Measurements from ENCODE around the gene GDPD1.
A peak's percentile ranks its signal among the peaks of the same experiment; 100 is the strongest.
"Not testable (repeated sequence)": the region's sequence is repeated elsewhere in the genome, so short reads cannot be mapped to it uniquely, and the experiment has no call there.

Gene GDPD1

DNA sequence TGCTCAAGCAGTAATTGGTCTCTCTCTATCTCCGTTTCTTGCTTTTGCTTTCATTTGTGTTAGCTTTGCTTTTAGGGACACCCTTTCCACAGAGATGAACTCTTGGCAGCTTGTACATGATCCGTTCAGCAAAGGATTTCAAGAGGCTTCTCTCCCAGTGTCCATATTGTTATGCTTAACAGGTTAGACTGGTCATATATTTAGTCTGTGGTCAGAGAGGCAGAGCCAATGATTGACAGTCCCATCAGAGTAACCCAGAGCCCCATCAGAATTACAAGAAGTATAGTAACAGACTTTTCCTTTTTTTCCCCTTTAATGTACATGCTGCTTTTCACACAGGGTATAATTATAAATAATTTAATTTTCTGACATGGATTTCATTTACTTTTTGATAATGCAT, 34.4 kb downstream of the GDPD1 start:
- no peak for DNase-seq

DNA sequence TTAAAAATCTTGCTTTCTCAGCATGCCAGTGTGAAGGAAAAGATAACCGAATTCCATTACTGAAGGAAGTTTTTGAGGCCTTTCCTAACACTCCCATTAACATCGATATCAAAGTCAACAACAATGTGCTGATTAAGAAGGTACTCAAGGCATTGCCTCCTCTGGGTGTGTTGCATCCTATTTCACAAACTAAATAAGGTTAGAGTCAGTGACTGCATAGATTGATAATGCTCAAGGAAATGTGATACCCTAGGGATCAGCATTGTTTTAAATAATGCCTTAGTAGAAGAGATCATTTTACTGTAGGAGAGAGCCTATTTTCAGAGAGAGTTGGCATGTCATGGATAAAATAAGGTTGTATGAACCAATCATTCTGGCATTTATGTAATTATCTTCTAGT, 36.8 kb downstream of the GDPD1 start:
- DNase-seq = no peak

DNA sequence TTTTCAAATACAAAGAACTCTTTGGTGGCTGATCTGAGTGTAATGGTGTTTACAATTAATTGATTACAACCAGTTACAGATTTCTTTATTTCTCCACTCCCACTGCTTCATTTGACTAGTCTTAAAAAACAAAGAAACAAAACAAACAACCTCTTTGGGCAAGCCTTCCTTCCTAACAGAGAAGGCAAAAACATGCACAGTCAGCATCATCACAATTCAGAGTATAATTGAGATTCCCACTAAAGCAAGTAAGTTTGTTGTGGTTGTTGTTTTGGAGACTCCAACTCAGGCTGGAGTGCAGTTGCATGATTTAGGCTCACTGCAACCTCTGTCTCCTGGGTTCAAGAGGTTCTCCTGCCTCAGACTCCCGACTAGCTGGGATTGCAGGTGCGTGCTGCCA, 40.4 kb downstream of the GDPD1 start:
- DNase-seq = no peak

DNA sequence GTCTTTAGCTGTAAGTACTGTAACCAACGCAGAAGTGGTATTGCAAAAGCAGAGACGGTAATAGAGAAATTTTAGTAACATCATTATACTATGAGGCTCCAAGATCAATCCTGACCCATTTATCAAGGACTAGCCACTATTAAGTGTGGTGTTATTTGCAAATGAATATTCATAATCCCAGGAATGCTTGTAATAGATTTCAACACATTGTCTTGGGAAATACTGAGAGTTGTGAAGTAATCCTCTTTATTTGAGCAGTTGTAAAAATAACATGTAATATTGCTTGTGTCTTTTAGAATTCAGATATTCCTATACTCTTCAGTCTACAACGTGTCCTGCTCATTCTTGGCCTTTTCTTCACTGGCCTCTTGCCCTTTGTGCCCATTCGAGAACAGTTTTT, 46.4 kb downstream of the GDPD1 start:
- DNase-seq = no peak

DNA sequence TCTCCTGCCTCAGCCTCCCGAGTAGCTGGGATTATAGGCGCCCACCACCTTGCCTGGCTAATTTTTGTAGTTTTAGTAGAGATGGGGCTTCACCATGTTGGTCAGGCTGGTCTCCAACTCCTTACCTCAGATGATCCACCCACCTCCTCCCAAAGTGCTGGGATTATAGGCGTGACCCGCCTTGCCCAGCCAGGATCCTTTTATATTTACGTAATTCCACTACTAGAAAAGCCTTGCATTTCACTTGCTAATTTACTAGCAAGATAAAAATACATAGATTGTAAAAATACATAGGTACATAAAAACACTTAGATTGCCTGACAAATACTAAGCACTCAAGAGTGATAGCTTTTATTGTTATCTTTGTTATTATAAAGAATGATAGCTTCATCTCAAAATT, 47.5 kb downstream of the GDPD1 start:
- DNase-seq = no peak

DNA sequence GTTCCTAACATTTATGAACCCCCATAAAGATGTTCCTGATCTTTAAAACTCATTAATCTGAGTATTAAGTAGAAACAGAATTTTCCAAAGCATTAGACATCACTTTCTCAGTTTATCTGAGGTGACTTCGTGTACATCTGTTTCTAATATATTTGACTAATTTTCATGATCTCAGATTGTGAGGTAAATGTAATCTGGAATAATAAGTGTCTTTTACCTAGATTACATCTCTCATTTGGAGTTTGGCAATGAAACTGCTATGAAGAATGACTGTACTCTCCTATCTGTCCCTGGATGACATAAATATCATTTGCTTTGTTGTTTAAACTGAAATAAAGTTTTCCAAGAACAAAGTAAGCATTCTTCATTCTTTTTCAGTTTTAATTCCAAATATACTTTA, 55.3 kb downstream of the GDPD1 start:
- no peak for DNase-seq

DNA sequence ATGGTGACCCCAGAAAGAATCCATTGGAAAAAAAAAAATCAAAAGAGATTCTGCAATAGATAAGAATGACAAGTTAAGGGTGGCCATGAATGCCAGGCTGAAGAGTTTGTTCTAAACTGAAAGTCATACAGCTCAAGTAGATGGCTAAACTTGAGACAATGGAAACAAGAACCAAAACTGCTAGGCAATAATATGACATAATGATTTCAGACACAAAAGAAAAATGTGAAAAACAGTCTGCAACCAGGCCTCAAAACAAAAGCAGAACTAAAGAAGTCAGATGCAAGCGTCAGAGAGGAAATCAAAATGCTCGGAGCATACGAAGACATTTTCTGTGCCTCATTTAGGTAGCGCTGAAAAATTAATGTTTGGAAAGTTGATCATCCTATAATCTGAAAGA, 56.7 kb downstream of the GDPD1 start:
- no peak for DNase-seq

DNA sequence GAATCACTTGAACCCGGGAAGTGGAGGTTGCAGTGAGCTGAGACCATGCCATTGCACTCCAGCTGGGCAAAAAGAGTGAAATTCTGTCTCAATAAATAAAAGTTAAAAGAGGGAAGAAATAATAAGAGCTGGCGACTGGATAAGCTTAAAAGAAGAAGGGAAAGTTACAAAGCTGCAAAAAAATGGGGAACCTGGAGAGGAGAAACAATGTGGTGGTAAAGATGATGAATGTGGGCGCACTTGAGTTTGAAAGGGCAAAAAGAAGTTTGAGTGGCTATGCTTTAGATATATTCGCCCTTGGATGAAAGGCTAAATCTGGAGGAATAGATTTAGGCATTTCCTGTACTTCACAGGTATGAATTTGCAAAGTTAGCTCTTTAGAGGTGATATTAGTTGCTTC, 58.1 kb downstream of the GDPD1 start:
- no peak for DNase-seq

DNA sequence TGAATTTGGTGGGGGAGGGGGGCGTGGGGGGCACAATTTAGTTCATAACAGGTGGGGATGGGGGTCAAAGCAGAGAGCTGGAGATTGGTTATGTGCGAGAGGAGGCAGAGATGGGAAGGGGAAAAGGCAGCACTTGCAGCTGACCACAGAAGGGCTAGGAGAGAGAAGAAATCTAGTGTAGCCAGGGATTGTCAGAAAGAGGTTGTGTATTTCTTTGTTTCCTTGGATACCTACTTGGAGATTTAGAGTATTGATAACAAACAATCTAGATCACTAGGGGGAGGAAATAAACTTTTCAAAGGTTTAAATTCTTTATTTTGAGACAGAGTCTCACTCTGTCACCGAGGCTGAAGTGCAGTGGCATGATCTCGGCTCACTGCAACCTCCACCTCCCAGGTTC, 64.0 kb downstream of the GDPD1 start:
- DNase-seq = no peak

DNA sequence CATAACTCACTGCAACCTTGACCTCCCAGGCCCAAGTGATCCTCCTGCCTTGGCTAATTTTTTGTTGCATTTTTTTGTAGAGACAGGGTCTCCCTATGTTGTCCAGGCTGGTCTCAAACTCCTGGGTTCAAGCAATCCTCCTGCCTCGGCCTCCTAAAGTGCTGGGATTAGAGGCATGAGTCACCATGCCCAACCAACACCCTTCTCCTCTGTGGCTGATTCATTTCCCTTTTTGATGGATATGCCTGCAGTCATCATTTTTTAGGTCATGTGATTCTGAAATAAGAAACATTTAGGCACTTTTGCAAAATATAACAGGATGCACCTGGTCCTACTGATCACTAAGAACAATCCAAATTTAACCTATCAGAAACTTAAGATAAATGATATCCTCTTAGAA, 67.1 kb downstream of the GDPD1 start:
- peak; percentile 5 for DNase-seq

DNA sequence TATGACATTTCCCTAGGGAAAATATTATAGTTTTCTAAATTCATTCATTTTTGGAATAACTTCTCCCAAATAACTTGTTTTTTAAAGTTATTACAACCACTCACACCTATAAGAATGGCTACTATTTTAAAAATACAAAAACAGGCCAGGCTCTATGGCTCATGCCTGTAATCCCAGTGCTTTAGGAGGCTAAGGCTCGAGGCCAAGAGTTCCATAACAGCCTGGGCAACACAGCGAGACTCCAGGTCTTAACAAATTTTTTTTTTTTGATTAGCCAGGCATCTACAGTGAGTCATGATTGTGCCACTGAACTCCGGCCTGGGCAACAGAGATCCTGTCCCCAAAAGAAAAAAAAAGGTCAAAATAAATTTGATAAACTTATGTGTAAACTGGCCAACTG, 67.6 kb downstream of the GDPD1 start:
- no peak for DNase-seq

DNA sequence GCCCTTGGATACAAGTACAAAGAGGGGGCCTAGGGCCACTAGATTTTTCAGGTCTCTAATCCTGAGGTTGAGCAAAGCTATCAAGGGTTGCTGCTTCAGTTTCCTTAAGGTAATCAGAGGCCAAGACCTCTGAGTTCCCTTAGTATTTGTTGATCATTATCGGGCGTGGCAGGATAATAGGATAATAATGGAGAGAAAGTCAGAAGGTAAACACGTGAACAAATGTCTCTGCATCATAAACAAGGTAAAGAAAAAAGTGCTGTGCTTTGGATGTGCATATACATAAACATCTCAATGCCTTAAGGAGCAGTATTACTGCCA, 69.6 kb downstream of the GDPD1 start:
- no peak for DNase-seq

DNA sequence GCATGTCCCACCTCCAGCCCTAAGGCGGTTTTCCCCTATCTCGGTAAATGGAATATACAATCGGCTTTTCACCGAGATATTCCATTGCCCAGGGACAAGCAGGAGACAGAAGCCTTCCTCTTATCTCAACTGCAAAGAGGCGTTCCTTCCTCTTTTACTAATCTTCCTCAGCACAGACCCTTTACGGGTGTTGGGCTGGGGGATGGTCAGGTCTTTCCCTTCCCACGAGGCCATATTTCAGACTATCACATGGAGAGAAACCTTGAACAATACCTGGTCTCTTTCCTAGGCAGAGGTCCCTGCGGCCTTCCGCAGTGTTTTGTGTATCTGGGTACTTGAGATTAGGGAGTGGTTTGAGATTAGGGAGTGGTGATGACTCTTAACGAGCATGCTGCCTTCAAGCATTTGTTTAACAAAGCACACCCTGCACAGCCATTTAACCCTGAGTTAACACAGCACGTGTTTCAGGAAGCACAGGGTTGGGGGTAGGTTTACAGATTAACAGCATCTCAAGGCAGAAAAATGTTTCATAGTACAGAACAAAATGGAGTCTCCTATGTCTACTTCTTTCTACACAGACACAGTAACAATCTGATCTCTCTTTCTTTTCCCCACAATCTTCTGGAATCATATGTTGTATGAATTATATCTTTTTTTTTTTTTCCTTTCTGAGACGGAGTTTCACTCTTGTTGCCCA, 70.1 kb downstream of the GDPD1 start:
- not testable (repeated sequence) for DNase-seq

DNA sequence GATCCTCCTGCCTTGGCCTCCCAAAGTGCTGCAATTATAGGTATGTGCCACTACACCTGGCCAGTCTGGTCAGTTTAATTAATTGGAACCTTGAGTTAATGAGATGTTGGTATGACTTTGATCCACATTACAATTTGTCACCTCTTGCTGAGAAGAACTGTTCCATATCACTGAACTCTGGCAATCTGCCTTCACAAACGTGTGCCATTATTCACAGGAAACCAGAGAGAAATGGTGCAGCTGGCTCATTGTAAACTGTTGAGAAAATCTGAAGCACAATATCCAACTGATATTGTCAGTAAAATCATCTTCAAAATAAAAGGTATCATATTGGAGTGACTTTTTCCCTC, 71.8 kb downstream of the GDPD1 start:
- no peak for DNase-seq

DNA sequence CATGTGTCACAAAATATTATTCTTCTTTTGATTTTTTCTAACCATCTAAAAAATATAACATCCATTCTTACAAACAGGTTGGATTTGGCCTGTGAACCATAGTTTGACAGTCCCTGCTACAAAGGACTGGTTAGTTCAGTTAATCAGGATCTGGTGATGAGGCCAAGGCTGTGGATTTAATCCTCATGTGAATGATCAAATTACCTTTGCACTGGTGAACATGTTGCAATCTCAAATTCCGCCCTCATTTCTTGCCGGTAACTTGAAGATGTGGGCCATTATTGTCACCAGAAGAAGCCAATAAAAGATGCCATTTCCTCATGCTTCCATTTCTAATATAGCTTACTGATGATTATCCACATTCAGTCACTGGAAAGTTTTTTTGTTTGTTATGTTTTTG, 75.9 kb downstream of the GDPD1 start:
- no peak for DNase-seq

DNA sequence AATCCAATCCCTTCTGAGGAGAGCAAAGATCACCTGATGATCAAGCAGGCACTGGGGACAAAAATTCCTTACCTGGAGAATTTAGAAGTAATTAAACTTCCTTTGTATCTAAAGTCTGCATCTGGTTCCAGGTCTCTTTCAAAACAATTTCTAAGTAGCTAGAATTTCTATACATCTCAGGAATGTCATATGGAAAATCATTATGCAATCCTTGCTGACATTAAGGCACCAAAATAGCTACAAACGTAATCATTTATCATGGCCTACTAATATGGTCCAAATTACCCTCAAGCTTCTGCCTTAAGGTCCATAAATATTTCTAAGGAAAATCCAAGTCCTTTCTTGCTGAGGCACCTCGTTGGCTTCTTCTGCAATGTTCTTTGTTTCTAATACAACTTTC, 78.2 kb downstream of the GDPD1 start:
- peak; percentile 26 for DNase-seq

DNA sequence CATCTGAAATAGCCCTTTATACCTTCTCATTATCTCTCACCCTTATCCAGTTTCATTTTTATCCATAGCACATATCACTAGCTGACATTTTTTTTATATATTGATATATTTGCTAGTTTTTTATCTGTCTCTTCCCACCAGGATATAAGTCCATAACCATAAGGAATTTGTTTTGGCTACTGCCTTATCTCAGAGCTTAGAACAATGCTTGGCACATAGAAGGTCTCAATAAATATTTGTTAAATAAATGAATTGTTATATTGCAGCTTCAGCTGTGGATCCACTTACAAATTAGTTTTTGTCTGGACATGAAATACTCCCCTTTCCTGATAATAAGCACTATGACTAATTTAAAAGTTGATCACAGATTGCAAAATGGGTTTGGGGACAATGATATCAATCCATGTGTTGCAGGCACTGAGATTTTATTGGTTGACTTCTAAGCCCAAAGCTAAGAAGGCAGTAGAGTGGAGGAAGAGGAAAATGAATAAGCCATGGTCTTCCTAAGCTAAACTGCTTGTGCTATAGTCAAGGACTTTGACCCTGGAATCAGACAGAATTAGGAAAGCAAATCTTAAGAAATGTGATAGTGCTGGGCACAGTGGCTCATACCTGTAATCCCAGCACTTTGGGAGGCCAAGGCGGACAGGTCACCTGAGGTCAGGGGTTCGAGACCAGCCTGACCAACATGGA, 79.2 kb downstream of the GDPD1 start:
- DNase-seq = no peak

DNA sequence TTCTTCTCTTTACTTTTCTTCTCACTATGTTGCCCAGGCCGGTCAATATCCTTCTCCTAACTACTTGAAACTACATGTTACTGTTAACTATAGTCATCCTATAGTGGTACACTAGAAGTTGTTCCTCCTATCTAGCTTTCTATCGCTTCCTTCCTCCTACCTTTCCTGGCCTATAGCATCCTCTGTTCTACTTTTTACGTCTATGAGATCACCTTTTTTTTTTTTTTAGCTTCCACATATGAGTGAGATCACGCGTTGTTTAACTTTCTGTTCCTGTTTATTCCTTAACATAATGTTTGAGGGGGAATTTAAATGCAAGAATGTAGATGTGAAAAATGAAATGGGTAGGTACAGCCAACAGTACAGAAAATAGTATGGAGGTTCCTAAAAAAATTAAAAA, 80.6 kb downstream of the GDPD1 start:
- DNase-seq = no peak

DNA sequence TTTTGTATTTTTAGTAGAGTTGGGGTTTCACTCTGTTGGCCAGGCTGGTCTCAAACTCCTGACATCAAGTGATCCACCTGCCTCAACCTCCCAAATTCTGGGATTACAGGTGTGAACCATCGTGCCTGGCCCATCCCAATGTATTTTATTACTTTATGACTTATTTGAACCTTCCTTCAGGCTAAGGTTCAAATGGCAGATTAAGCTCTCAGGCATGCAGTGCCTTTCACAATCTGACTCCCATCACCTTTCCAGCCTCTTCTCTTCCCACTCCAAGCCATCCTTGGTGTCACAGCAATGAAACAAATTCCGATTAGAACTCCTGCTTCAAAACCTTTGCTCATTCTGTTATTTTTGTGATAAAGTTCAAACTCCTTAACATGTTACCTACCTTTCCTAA, 84.5 kb downstream of the GDPD1 start:
- DNase-seq = no peak

DNA sequence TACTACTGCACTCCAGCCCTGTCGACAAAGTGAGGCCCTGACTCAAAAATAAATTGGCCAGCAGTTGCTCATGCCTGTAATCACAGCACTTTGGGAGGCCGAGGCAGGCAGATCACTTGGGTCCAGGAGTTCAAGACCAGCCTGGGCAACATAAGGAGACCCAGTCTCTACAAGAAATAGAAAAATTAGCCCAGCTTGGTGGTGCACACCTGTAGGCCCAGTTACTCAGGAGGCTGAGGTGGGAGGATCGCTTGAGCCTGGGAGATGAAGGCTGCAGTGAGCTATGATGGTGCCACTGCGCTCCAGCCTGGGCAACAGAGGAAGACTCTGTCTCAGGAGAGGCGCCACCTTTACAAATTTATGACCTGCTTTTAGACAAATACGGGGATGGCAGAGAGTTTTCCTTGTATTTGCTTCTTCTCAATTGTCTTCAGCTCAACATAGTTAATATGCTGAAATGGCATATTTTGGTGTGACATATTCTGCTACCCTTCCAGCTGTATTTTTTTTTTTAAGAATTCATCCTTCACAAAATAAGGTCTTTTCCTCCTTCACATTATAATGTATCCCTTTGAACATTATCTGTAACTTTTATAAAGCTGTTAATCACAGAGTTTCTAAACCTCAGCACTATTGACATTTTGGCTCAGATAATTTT, 90.1 kb downstream of the GDPD1 start:
- no peak for DNase-seq

DNA sequence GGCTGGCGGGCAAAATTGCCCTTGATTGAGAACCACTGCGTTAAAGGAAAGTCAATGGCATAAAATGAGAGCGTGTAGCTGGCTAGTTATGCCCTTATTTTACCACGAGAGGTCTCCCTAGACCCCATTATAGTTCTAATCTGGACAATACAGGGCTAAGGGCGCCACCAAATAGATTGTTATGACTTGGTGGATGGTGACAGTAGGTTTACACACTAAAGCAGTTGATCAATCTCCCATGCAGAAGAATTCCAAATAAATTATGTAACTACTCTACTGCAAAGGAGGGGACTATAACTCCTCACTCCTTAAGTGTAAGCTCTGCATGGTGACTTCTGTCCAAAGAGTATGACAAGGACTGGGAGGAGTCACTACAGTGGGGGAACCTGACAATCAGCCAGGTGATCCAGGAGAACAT, 90.7 kb downstream of the GDPD1 start:
- peak; percentile 64 for DNase-seq

DNA sequence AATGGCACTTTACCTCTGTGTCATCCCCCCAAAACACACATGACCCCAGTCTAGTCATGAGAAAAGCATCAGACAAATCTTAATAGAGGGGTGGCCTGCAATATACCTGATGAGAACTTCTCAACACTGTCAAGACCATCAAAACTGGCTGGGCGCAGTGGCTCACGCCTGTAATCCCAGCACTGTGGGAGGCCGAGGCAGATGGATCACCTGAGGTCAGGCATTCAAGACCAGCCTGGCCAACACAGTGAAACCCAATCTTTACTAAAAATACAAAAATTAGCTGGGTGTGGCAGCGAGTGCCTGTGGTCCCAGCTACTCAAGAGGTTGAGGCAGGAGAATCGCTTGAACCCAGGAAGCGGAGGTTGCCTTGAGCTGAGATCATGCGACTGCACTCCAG, 91.2 kb downstream of the GDPD1 start:
- not testable (repeated sequence) for DNase-seq

DNA sequence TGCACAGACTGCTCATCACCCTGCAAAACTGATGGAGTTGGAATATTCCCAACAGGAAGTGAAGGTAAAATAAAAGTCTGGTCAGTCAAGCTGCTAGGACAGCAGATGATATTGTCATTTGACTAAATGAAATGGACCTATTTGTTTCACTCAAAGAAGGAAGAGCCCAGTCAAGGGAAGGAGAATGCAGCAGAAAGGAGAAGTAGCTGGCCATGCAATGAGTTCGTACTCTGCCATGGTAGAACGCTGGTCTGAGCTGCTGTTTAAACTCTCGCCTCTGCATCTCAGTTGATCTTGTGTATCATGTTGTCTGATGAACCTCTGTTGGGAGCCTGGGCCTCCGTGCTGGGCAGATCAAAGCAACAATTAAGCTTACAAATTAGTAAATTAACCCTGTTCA, 95.6 kb downstream of the GDPD1 start:
- no peak for DNase-seq

All from fibroblast of upper back skin (primary cell).